ENCODE results near the gene GDAP2.

Gene GDAP2

DNA sequence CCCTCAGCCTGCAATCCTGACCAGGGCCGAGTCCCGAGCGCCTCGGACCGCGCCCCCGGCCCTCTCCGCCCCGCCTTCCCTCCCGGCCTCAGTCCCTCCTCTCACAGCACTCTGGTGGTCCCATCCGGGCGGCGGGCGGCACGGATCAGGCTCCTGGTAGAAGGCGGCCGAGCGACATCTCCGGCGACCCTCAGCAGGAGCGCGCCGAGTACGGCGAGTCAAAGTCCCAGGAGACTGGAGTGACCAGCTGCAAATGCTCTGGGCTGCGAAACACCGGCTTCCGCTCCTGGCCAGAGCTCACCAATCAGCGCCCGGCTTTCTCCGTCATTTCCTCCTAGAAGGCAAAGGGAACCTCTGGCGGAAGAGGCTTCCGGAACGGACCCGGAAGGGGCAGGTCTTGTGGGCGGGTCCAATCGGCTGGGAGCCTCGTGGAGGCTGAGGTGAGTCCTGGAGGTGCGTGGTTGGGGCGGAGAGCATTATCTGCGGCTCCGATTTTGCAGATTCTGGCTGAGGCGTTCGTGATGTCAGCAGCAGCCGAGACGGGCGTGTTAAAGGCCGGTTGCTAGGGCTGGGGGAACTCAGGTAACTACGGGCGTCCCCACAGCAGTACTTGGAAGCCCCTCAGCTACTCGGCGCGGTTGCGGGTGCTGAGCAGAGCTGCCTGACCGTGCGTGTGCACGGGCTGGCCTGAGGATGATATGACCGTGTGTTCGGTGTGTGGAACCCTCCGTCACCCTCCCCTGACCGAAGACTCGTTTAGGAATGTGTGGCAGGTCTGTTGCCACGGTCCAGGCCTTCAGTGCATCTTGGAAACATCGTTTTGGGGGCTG lies at the start of gene GDAP2, which contains the start of gene WDR3:
Gene GDAP2 (minus strand): TSS at position 279 of the 830 bp plus-strand sequence. CDS start 9,264 bp downstream, outside the sequence.
Gene WDR3 (plus strand): TSS at position 397 of the 830 bp plus-strand sequence. CDS start 3,581 bp downstream, outside the sequence.
- no peak for TF ChIP-seq CTCF (IDR thresholded peaks at IDR 0.05)
- H3K4me2 ChIP-seq (ENCODE audit: low read length): peak within 1 kb of the TSS; percentile 81
- peak within 1 kb of the TSS; percentile 91 for H3K4me3 ChIP-seq (ENCODE audit: low read depth, low read length)
- H3K27me3 ChIP-seq (ENCODE audit: control insufficient read depth, insufficient read depth, low read length): no peaks in the 10 kb centered on the region
- H3K9me3 ChIP-seq (ENCODE audit: control insufficient read depth, low read length): no peaks in the 10 kb centered on the region
- H2AFZ ChIP-seq: peak within 1 kb of the TSS; percentile 91
- H3K27ac ChIP-seq: peak within 1 kb of the TSS; percentile 64
- no peaks in the 10 kb centered on the region for H3K36me3 ChIP-seq (ENCODE audit: control insufficient read depth, insufficient read depth, low read length)
- H3K9ac ChIP-seq: peak within 1 kb of the TSS; percentile 28
- peaks cover 7% of the 10 kb centered on the region for H3K4me1 ChIP-seq
- peaks cover 16% of the 10 kb centered on the region for H3K79me2 ChIP-seq

DNA sequence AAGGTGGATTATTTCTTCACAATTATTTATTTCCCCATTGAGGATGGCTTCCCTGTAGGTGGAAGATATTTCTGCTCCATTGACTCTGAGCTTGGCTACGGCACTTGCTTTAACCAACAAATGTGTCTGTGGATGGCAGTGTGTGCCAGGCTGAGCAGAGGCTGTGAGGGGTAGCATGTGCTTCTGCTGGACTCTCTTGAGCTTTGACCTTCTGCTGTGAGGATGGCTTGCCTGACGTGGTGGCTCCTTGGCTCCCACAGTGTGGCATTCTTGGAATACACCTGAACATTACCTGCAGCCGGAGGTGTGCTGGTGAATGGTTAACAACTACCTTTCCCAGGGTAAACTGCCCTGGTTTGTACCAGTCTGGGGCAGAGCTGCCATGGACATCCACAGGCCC lies 47.0 kb upstream of the GDAP2 start:
- Histone ChIP-seq H2AFZ (peak overlapping the region; percentile 42), H3K9ac (no peak overlapping the region), H3K4me3 (ENCODE audit: low read depth, low read length) (no peak overlapping the region), H3K4me1 (no peaks in the 10 kb centered on the region), H3K27ac (no peak overlapping the region), H3K9me3 (ENCODE audit: control insufficient read depth, low read length) (no peaks in the 10 kb centered on the region), H3K27me3 (ENCODE audit: control insufficient read depth, insufficient read depth, low read length) (no peaks in the 10 kb centered on the region), H3K36me3 (ENCODE audit: control insufficient read depth, insufficient read depth, low read length) (no peaks in the 10 kb centered on the region), H3K4me2 (ENCODE audit: low read length) (no peak overlapping the region), H3K79me2 (no peaks in the 10 kb centered on the region)
- TF ChIP-seq CTCF (IDR thresholded peaks at IDR 0.05): no peak

- Histone ChIP-seq H3K79me2 (no peaks in the 10 kb centered on the region), H2AFZ (no peak overlapping the region), H3K4me3 (ENCODE audit: low read depth, low read length) (no peak overlapping the region), H3K27me3 (ENCODE audit: control insufficient read depth, insufficient read depth, low read length) (no peaks in the 10 kb centered on the region), H3K9me3 (ENCODE audit: control insufficient read depth, low read length) (no peaks in the 10 kb centered on the region), H3K4me2 (ENCODE audit: low read length) (no peak overlapping the region), H3K36me3 (ENCODE audit: control insufficient read depth, insufficient read depth, low read length) (no peaks in the 10 kb centered on the region), H3K4me1 (peaks cover 5% of the 10 kb centered on the region), H3K9ac (no peak overlapping the region), H3K27ac (no peak overlapping the region)
- no peak for TF ChIP-seq CTCF (IDR thresholded peaks at IDR 0.05)
Measured at GRCh38 chr1:117971777-117972176, 42.4 kb upstream of the GDAP2 start.

GRCh38 chr1:117970252-117970651 lies 40.8 kb upstream of the GDAP2 start:
- Histone ChIP-seq H3K79me2 (no peaks in the 10 kb centered on the region), H3K27me3 (ENCODE audit: control insufficient read depth, insufficient read depth, low read length) (no peaks in the 10 kb centered on the region), H3K9ac (no peak overlapping the region), H3K4me2 (ENCODE audit: low read length) (no peak overlapping the region), H2AFZ (peak overlapping the region; percentile 46), H3K9me3 (ENCODE audit: control insufficient read depth, low read length) (no peaks in the 10 kb centered on the region), H3K36me3 (ENCODE audit: control insufficient read depth, insufficient read depth, low read length) (no peaks in the 10 kb centered on the region), H3K4me1 (peaks cover 5% of the 10 kb centered on the region), H3K4me3 (ENCODE audit: low read depth, low read length) (no peak overlapping the region), H3K27ac (peak overlapping the region; percentile 24)
- TF ChIP-seq CTCF (IDR thresholded peaks at IDR 0.05): no peak

Measured in parathyroid adenoma (tissue), 2 donors.